HG03097 (cell line): ENCODE measurements around the gene SETD2.
"Not testable (repeated sequence)": the region's sequence is repeated elsewhere in the genome, so short reads cannot be mapped to it uniquely, and the experiment has no call there.

Source experiments
- ATAC-seq: cut with Tn5 transposase; IDR thresholded peaks from one replicate; pipeline ENCODE4 v1.9.1; 2021; ENCODE audit not compliant: unreplicated experiment, low FRiP score

The SETD2 gene, protein sequence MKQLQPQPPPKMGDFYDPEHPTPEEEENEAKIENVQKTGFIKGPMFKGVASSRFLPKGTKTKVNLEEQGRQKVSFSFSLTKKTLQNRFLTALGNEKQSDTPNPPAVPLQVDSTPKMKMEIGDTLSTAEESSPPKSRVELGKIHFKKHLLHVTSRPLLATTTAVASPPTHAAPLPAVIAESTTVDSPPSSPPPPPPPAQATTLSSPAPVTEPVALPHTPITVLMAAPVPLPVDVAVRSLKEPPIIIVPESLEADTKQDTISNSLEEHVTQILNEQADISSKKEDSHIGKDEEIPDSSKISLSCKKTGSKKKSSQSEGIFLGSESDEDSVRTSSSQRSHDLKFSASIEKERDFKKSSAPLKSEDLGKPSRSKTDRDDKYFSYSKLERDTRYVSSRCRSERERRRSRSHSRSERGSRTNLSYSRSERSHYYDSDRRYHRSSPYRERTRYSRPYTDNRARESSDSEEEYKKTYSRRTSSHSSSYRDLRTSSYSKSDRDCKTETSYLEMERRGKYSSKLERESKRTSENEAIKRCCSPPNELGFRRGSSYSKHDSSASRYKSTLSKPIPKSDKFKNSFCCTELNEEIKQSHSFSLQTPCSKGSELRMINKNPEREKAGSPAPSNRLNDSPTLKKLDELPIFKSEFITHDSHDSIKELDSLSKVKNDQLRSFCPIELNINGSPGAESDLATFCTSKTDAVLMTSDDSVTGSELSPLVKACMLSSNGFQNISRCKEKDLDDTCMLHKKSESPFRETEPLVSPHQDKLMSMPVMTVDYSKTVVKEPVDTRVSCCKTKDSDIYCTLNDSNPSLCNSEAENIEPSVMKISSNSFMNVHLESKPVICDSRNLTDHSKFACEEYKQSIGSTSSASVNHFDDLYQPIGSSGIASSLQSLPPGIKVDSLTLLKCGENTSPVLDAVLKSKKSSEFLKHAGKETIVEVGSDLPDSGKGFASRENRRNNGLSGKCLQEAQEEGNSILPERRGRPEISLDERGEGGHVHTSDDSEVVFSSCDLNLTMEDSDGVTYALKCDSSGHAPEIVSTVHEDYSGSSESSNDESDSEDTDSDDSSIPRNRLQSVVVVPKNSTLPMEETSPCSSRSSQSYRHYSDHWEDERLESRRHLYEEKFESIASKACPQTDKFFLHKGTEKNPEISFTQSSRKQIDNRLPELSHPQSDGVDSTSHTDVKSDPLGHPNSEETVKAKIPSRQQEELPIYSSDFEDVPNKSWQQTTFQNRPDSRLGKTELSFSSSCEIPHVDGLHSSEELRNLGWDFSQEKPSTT (N-terminal part only)

DNA sequence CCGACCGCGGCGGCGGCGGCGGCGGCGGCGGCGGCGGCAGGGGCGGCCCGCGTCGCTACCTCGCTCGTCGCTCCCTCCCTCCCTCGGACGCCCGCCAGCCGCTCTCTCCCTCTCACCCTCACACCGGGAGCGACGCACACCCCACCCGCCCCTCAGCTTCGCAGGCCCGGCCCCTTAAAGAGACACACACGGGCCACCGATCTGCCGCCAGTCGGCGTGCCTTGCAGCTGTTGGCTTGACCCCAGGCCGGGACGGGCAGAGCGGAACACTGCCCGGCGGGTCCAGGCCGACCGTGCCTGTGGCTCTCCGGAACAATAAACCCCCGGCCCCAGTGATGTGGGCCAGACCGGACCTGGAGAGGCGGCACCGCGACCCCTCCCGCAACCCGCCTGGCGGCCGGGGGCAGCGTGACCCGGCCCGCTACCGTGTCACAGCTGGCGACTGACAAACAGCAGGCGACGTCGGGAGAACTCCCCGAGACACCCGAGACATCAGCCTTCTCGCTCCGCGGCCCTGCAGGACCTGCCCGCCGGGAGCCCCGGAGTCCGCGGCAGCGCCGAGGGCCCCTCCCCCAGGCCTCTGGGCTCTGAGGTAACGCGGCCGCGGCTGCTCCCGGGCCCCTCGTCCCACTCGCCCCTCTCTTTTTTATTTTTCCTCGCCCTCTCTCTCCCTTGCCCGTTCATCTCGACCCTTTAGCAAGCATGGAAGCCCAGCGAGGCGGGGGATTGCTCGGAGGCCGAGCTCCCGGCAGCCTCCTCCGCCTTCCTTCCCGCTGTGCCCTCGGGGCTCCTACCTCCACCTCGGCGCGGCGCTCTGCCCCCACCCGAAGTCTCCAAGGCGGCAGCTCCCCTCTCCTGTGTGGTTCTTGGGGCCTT lies at the start of gene SETD2:
TSS of gene SETD2 (minus strand) at position 107 of the 875 bp plus-strand sequence. CDS start 189 bp downstream, outside the sequence.
- ATAC-seq, result peak; percentile 56

DNA sequence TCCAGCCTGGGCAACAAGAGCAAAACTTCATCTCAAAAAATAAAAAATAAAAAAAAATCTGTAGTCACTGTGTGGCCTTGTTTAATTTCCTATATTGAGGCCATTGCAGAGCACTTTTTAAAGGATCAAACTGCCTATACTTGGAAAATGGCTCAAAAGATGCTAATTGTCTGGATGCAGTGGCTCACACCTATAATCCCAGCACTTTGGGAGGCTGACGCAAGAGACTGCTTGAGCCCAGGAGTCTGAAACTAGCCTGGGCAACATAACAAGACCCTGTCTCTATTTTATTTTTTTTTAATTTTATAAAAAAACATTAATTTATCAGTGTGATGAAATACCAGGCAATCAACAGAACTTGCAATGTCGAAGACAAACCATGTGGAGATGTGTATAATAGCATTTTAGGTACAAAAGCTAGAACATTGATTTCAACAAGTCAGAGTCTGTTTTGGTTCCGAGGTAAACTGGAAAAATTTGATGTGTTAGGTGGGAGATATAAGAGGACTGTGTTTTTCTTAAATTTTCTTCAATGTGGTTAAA lies 47.0 kb upstream of the SETD2 start:
- ATAC-seq, result no peak

DNA sequence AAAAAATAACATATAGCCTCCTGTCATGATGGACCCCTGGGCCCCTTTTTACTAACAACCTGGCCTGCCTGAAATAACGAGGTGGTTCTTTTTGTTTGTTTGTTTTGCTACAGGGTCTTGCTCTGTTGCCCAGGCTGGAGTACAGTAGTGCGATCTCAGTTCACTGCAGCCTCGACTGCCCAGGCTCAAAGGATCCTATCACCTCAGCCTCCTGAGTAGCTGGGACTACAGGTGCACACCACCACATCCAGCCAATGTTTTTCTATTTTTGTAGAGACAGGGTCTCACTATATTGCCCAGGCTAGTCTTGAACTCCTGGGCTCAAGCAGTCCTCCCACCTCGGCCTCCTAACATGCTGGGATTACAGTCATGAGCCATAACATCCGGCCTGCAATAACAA lies 42.1 kb upstream of the SETD2 start:
- not testable (repeated sequence) for ATAC-seq

DNA sequence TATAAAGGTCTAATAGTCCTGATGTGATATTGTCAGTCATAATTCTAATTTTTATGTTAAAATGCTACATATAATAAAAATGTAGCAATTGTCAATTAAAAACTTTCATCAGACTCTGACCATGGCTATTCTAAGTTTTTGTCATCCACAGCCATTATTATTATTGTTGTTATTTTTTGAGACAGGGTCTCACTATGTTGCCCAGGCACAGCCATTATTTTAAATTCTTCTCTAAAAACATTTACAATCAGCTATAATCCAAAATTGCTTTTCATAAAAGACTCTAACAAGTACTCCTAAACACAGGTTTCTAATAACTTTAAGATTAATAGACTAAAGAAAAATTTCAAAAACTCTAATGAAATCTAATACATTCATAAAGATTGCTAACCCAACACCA lies 41.0 kb upstream of the SETD2 start:
- no peak for ATAC-seq

DNA sequence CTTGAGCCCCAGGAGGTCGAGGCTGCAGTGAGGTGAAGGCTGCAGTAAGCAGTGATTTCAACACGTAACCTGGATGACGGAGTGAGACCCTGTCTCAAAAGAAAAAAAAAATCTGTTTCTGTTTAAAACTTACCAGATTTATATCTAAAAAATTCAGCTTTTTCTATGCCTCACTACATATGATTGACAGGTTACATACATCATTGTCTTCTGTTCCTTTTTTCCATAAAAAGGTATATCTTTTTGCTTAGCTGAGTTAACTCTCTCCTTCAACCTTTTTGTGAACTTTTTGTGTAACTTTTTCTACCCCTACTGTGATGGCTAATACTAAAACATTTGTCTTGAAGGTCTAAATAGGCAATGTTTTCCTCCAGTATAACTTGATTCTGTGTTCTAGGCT lies 38.6 kb upstream of the SETD2 start:
- ATAC-seq, result no peak

DNA sequence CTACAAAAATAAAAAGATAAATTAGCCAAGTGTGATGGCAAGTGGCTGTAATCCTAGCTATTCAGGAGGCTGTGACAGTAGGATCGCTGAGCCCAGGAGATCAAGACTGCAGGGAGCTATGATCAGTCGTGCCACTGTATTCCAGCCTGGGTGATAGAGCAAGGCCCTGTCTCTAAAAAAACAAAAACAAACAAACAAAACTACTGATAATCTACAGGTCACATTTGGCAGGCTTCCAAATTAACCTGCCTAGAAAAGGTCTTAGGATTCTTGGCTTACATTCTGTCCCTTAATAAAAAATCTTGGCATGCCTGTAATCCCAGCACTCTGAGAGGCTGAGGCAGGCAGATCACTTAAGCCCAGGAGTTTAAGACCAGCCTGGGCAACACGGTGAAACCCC lies 33.4 kb upstream of the SETD2 start:
- ATAC-seq, result no peak

DNA sequence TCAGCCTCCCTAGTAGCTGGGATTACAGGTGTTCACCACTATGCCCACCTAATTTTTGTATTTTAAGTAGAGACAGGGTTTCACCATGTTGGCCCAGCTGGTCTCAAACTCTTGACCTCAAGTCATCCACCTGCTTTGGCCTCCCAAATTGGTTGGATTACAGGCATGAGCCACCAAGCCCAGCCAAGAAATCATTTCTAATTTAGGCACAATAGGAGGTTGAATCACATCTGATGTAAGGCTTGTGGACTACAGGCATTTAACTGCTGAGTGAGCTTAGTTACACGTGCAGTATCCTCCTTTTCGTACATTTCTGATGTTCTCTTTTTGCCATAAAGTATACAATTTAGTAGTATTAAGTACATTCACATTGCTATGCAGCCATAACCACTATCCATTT lies 31.1 kb upstream of the SETD2 start:
- no peak for ATAC-seq

DNA sequence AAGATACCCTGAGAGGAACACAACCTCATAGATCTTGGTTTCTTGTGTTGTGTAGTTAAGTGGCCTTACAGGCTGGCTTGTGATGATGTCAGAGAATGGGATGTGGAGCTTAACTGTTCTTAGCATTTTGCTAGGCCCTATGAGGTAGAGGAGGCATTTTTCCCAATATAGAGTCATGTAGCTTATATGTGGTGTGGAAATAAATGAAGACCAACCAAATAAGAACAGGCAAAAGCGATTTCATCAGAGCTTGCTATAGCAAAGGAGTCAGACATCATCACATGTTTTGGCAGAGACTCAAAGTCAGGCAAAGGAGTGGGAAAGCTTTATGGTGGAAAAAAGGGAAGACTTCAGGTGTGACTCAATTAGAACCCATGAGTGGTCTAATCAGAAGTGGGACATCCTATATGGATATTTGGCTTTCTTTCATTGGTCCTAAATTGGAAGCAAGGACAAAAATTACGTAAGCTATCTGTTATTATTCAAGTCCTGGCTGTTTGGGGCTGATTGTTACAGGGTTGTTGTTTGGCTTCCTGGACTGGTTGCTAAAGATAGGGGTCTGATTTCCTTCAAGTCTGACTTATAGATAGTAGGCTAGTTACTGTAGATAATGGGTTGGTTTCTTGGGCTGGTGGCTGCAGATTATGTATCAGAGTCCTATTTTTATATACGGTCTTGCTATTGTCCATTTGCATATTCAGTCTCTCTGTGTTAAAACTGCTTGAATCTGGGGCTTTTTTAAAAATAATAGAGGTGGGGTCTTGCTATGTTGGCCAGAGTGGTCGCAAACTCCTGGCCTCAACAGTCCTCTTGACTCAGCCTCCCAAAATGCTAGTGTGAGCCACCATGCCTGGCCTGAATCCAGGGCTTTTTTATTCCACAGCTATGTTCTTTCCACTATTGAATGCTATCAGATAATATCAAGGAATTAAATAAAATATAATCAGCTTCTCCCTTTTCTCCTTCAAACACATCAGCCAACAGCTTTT lies 30.3 kb upstream of the SETD2 start:
- no peak for ATAC-seq

DNA sequence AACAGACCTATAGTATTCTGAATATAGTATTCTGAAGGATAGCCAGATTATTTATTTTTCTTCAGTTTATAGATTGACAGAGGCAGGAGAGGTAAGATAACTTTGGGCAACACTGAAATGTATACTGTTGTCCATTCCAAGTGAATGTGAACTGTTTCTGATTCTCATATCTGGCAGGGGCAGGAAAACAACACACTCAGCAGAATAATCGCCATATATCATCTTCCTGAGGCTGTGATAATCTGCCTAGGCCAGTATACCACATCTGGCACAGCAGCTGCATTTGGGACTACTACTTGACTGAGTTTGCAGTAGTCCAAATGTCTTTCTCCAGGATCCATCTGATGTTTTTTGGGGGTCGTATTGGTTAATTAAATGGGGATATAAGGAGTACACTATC lies 22.4 kb upstream of the SETD2 start:
- no peak for ATAC-seq

DNA sequence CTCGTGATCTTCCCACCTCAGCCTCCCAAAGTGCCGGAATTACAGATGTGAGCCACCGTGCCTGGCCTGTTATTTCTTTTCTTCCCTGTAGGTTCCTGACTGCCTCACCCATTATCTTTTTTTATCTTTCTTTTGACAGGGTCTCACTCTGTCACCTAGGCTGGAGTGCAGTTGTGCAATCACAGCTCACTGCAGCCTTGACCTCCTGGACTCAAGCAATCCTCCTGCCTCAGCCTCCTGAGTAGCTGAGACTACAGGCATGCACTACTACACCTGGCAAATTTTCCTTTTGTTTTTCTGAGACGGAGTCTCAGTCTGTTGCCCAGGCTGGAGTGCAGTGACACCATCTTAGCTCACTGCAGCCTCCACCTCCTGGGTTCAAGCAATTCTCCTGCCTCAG lies 17.8 kb upstream of the SETD2 start:
- not testable (repeated sequence) for ATAC-seq

DNA sequence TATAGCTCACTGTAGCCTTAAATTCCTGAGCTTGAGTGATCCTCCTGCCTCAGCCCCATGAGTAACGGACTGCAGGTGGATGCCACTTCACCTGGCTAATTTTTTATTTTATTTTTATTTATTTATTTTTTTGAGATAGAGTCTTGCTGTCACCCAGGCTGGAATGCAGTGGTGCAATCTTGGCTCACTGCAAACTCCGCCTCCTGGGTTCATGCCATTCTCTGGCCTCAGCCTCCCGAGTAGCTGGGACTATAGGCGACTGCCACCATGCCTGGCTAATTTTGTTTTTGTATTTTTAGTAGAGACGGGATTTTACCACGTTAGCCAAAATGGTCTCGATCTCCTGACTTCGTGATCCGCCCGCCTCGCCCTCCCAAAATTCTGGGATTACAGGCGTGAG lies 16.1 kb upstream of the SETD2 start:
- not testable (repeated sequence) for ATAC-seq

DNA sequence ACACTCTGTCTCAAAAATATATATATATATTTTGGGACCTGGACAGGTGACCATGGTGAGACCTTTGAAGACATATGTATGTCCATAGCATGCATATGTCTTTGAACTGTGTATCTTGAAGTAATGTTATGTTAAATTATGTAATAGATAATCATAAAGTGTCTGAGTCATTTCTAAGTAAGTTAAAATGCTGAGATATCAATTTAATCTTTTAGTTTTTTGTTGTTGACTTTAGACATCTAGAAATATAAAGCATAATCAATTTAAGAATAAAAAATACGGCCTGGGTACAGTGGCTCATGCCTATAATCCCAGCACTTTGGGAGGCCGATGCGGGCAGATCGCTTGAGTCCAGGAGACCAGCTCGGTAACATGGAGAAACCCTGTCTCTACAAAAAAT lies 12.7 kb upstream of the SETD2 start:
- ATAC-seq, result no peak

DNA sequence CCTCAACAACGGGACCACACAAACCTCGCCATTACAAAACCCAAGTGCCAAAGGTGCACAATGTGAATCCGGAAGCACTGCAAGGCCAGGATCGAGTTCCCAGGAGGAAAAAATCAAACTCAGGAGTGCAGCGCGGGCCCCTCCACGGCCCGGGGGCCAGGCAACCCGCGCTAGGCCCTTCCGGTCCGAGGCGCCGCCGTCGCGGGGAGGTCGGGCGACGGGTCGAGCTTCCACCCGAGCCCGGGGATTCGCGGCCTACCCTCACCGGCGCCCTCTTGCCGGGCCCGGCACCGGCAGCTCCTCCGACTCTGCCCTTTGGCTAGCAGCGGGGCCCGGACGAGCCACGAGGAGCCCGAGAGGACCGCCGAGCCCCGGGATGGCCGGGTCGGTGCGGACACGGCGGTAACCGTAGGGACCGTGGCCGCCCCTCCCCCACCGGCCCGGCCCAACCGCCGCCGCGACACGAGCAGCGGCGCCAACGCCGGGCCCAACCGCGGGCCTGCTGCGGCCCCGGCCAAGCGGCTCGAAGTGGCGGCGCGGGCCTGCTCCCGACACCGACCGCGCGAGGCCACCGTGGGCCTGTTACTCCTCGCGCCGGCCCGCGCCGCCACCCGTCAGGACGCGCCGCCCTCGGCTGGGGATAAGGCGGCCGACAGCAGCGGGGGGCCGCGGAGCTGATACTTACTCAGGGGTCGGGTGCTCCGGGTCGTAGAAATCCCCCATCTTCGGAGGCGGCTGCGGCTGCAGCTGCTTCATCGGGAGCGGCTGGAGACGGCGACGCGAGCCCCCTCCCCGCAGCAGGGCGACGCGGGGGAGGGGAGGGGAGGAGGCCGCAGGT lies 525 bp downstream of the SETD2 start:
- ATAC-seq, result peak; percentile 37

DNA sequence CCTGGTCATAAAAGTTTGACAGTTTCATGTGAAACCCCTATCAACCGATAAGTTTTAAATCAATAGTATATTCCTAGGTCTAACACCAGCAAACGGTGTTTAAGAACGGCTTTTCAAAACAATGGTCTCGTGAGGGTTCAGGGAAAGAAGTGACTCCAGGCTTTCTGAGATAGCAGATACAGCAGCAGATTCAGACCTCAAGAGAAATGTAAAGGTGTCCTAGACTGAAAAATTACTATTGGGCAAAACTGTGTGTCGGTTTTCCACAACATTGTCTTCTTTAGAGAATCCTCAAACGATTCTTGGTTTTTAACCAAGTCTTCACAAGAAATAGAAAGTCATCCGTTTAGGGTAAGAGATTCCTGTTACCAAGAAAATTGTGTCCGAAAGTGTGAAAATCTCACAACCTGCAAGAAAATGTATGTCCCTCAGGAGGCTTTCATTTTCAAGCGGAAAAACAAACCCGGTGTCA lies 1.2 kb downstream of the SETD2 start:
- no peak for ATAC-seq

DNA sequence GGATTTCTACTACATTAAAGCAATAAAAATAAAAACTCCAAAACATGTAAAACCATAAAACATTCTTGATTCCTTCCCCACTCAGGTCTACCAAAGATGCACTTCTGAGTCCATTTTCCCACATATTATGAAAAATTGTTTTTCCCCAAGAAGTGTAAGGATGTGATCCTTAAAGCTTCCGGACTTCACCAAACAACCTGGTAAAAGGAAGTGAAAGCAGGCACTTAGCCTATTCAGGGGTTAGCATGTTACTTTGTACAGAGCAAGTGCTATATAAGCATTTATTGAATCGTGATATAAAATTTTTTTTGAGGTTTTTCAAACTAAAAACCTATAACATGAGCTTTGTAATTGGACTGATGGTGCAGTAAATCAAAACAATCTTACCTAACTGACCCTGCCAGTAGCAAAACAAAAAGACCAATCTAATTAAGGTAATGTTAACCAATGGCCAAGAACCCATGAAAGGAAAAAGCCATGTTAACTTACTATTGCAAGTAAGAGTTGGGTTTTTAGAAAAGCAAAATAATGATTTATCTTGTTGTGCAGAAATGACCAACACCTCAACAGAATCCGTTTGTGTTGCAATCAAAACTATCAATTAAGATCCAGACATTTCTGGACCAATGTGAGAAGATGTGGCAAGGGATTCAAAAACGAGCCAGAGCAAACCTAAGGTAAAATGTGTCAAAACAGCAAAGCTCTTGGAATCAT lies 1.8 kb downstream of the SETD2 start:
- no peak for ATAC-seq

DNA sequence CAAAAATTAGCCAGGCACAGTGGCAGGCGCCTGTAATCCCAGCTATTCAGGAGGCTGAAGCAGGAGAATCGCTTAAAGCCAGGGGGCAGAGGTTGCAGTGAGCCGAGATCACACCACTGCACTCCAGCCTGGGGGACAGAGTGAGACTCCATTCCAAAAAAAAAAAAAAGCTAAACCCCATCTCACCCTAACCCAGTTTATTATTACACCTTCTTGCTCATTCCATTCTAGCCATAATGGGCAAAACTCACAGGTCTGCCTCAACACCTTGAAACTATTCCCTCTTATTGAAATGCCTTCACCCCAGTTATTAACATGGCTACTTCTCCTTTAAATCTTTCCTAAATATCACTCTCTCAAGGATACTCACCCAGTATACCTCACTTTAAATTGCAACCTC lies 4.1 kb downstream of the SETD2 start:
- ATAC-seq, result no peak

DNA sequence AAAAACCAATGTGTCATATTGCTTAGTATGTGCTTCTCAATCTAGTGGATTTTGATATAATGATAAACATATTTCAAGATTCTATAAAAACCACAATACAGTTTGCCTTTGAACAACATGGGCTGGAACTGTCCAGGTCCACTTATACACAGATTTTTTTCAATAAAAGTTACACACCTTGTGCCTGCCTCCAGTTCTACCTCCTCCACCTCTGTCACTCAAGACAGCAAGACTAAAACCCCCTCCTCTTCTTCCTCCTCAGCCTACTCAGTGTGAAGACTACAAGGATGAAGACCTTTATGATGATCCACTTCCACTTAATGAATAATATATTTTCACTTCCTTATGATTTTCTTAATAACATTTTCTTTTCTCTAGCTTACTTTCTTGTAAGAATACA lies 5.7 kb downstream of the SETD2 start:
- ATAC-seq, result no peak
